HCT116 (cell line): Measurements from ENCODE around the gene P2RX6. TPM values are rescaled to one million over a fixed set of nuclear protein-coding genes. Genes with fewer than 3 reads are reported as not detected.

ENCODE experiments used
- ATAC-seq: fragments of 200-7000 bp; cut with Tn5 transposase; 2 replicates; pipeline ENCODE4 v1.9.1; 2020; ENCODE audit warnings: mild to moderate bottlenecking, moderate library complexity
- BruUV-seq: library from RNA; stranded (reverse); fragments of 400-500 nt; replicated peaks from 2 replicates; lab custom pipeline; 2021; lab: Mats Ljungman, UMichigan
- CTCF ChIA-PET: fragments of 300-600 bp; sonication (Branson Sonifier 250); formaldehyde crosslinking; loops from one replicate; lab custom pipeline; 2021; ENCODE audit warnings: antibody characterized with exemption; lab: Charles Lee
- POLR2A ChIA-PET: fragments of 300-600, 350-600 bp; sonication (Branson Sonifier 250); formaldehyde crosslinking; loops from one replicate; lab custom pipeline; 2021; ENCODE audit warnings: antibody characterized with exemption; lab: Charles Lee
- RAD21 ChIA-PET, 2 experiments: fragments of 300-600 bp; sonication (Branson Sonifier 250); formaldehyde crosslinking; loops; one replicate each; lab custom pipeline; 2023; ENCODE audit warnings: low total read pairs in 2 of 2; ENCODE audit not compliant: uncharacterized antibody in 2 of 2, unreplicated experiment in 2 of 2, low non-redundant PET in 1 of 2; lab: Charles Lee
- DNase-seq: peaks from one replicate; pipeline ENCODE4 v3.0.0-alpha.2; 2010; ENCODE audit warnings: low read depth, low spot score
- H2AFZ ChIP-seq: fragments of 200-600 bp; shearing (Covaris generic), sonication (generic); 2 replicates; pipeline ENCODE4 v1.6.1; 2017; ENCODE audit warnings: low read depth, mixed run types, mixed read lengths, antibody characterized with exemption, low read length; ENCODE audit not compliant: poor library complexity, severe bottlenecking
- H3K27ac ChIP-seq: 2 replicates; pipeline ENCODE4 v1.5.1; 2012; ENCODE audit warnings: low read depth, low read length
- H3K27me3 ChIP-seq: fragments of 200-600 bp; sonication (generic); 2 replicates; pipeline ENCODE4 v1.6.1; 2016; ENCODE audit warnings: mixed run types, low read length, mixed read lengths; ENCODE audit not compliant: insufficient read depth
- H3K36me3 ChIP-seq, 2 experiments: fragments of 200-500 bp in 1 of 2; fragments of 200-600 bp in 1 of 2; sonication (Bioruptor generic) in 1 of 2; sonication (generic) in 1 of 2; 2 replicates each; pipeline versions ENCODE4 v1.5.1 to v1.6.1; 2014 to 2016; ENCODE audit warnings: low read length in 2 of 2, inconsistent platforms in 1 of 2, mixed read lengths in 1 of 2, mixed run types in 1 of 2; ENCODE audit not compliant: insufficient read depth in 2 of 2, control insufficient read depth in 1 of 2
- H3K4me1 ChIP-seq, 2 experiments: fragments of 200-600 bp in 1 of 2; sonication (generic) in 1 of 2; 2 replicates each; pipeline versions ENCODE4 v1.5.1 to v1.6.1; 2012 to 2017; ENCODE audit warnings: low read length in 2 of 2, inconsistent platforms in 1 of 2, mild to moderate bottlenecking in 1 of 2, mixed read lengths in 1 of 2, mixed run types in 1 of 2, moderate library complexity in 1 of 2; ENCODE audit not compliant: insufficient read depth in 2 of 2, control insufficient read depth in 1 of 2
- H3K4me2 ChIP-seq: fragments of 200-600 bp; sonication (generic); 2 replicates; pipeline ENCODE4 v1.6.1; 2017; ENCODE audit warnings: mixed run types, low read length, mixed read lengths
- H3K4me3 ChIP-seq, 2 experiments: fragments of 200-600 bp in 1 of 2; sonication (generic) in 1 of 2; replicated peaks in 1 of 2; 2 replicates each; pipeline ENCODE4 v1.5.1; 2011 to 2016; ENCODE audit warnings: low read length in 2 of 2, control low read depth in 1 of 2, low read depth in 1 of 2, mild to moderate bottlenecking in 1 of 2, mixed read lengths in 1 of 2, mixed run types in 1 of 2
- H3K79me2 ChIP-seq: fragments of 200-600 bp; sonication (generic); 2 replicates; pipeline ENCODE4 v1.6.1; 2017; ENCODE audit warnings: mild to moderate bottlenecking, mixed run types, low read length, moderate library complexity, mixed read lengths; ENCODE audit not compliant: insufficient read depth
- H3K9ac ChIP-seq: fragments of 200-600 bp; sonication (generic); 2 replicates; pipeline ENCODE4 v1.6.1; 2016; ENCODE audit warnings: low read length, mixed read lengths
- H3K9me2 ChIP-seq: fragments of 200-600 bp; sonication (generic), shearing (Covaris generic); 2 replicates; pipeline ENCODE4 v1.6.1; 2017; ENCODE audit warnings: mixed run types, mild to moderate bottlenecking, moderate library complexity; ENCODE audit not compliant: insufficient read depth
- H3K9me3 ChIP-seq, 2 experiments: fragments of 200-500 bp in 1 of 2; fragments of 200-600 bp in 1 of 2; sonication (Bioruptor generic) in 1 of 2; sonication (generic) in 1 of 2; 2 replicates each; pipeline ENCODE4 v1.6.1; 2014 to 2017; ENCODE audit warnings: low read length in 2 of 2, mixed read lengths in 2 of 2, inconsistent platforms in 1 of 2, low read depth in 1 of 2, mild to moderate bottlenecking in 1 of 2, mixed run types in 1 of 2, moderate library complexity in 1 of 2; ENCODE audit not compliant: control insufficient read depth in 1 of 2, insufficient read depth in 1 of 2
- H4K20me1 ChIP-seq: fragments of 200-600 bp; sonication (generic), shearing (Covaris generic); 2 replicates; pipeline ENCODE4 v1.6.1; 2017; ENCODE audit warnings: mixed run types, mild to moderate bottlenecking, moderate library complexity; ENCODE audit not compliant: insufficient read depth
- CEBPB ChIP-seq: IDR thresholded peaks from 2 replicates; pipeline ENCODE4 v1.6.1; 2012; ENCODE audit warnings: low read depth
- CTCF ChIP-seq, 3 experiments: fragments of 200-600 bp in 1 of 3; sonication (generic) in 1 of 3; IDR thresholded peaks in 2 of 3; conservative IDR thresholded peaks in 1 of 3; 2 replicates each; pipeline ENCODE4 v1.5.1; 2012 to 2017; ENCODE audit warnings: low read depth in 2 of 3, low read length in 2 of 3, antibody characterized with exemption in 1 of 3, borderline replicate concordance in 1 of 3, control low read depth in 1 of 3, mild to moderate bottlenecking in 1 of 3, mixed read lengths in 1 of 3, mixed run types in 1 of 3, moderate library complexity in 1 of 3; ENCODE audit not compliant: insufficient read depth in 1 of 3
- EGR1 ChIP-seq: IDR thresholded peaks from 2 replicates; pipeline ENCODE4 v1.6.1; 2012; ENCODE audit warnings: low read depth
- ELF1 ChIP-seq: IDR thresholded peaks from 2 replicates; pipeline ENCODE4 v1.6.1; 2012; ENCODE audit warnings: low read depth, borderline replicate concordance
- EZH2phosphoT487 ChIP-seq: fragments of 200-600 bp; IDR thresholded peaks from 2 replicates; pipeline ENCODE4 v1.6.1; 2018; ENCODE audit warnings: antibody characterized with exemption, borderline replicate concordance
- POLR2AphosphoS5 ChIP-seq: IDR thresholded peaks from 2 replicates; pipeline ENCODE4 v1.6.1; 2011; ENCODE audit warnings: mild to moderate bottlenecking, low read depth, low read length, moderate library complexity
- SIN3A ChIP-seq: IDR thresholded peaks from 2 replicates; pipeline ENCODE4 v1.6.1; 2012; ENCODE audit warnings: low read depth
- YY1 ChIP-seq: IDR thresholded peaks from 2 replicates; pipeline ENCODE4 v1.6.1; 2011; ENCODE audit warnings: low read length, low read depth, moderate library complexity, mild to moderate bottlenecking; ENCODE audit not compliant: insufficient replicate concordance; ENCODE audit errors: extremely low read depth
- ZBTB33 ChIP-seq: IDR thresholded peaks from 2 replicates; pipeline ENCODE4 v1.6.1; 2011; ENCODE audit warnings: mild to moderate bottlenecking, low read length, moderate library complexity; ENCODE audit not compliant: insufficient replicate concordance; ENCODE audit errors: extremely low read depth
- intact Hi-C: fragments of 100-400 bp; cut with micrococcal nuclease; formaldehyde crosslinking; loops from 2 replicates; pipeline ENCODE4 v1.10.0; 2022
- total RNA-seq: library from RNA; stranded (reverse); gene quantifications from one replicate; pipeline ENCODE4 v1.2.1, GENCODE V29; 2021; ENCODE audit not compliant: unreplicated experiment

Gene P2RX6
- total RNA-seq, 1 experiment from 2014 or later: 0.20 TPM

- POLR2A ChIA-PET: interaction anchor here (1.6 kb wide), 1 partner anchor 21 kb away, joined by 5 read pairs; no protein-coding TSS in a partner anchor
- CTCF ChIA-PET: interaction anchor here (1.4 to 1.5 kb wide), 2 partner anchors 10 to 23 kb away, joined by 4 to 5 read pairs; no protein-coding TSS in a partner anchor
Measured at GRCh38 chr22:20980938-20981722, 33.8 kb upstream of the P2RX6 start.

More at GRCh38 chr22:20980938-20981722, 33.8 kb upstream of the P2RX6 start:
- intact Hi-C loops: loop anchor here (5.0 kb wide), 1 partner anchor 179 kb away; no protein-coding TSS in a partner anchor
- RAD21 ChIA-PET: no interaction called here
- Histone ChIP-seq H3K4me2 (peak overlapping the region; percentile 99), H2AFZ (no peak overlapping the region), H3K27ac (peak overlapping the region; percentile 80), H3K79me2 (peaks cover 24% of the 10 kb centered on the region), H3K9me2 (no peaks in the 10 kb centered on the region), H3K36me3 (peaks cover 2 to 9% of the 10 kb centered on the region in 2 experiments; a peak in 1 of 4 replicates), H3K4me1 (peaks cover 6 to 18% of the 10 kb centered on the region in 2 experiments; a peak in 2 of 4 replicates), H4K20me1 (no peaks in the 10 kb centered on the region), H3K9ac (peak overlapping the region; percentile 93), H3K9me3 (peaks cover 4 to 10% of the 10 kb centered on the region in 2 experiments; a peak in 1 of 4 replicates), H3K4me3 (peak overlapping the region; percentile 77 to 89), H3K27me3 (no peaks in the 10 kb centered on the region)
- no peak for TF ChIP-seq EGR1
- no peak for TF ChIP-seq EZH2phosphoT487
- no peak for TF ChIP-seq CEBPB
- no peak for TF ChIP-seq ELF1
- TF ChIP-seq ZBTB33: no peak
- no peak for TF ChIP-seq YY1
- TF ChIP-seq SIN3A: no peak
- no peak for TF ChIP-seq CTCF (IDR thresholded peaks at IDR 0.05 in 2 of 3, conservative IDR thresholded peaks at IDR 0.05 in 1 of 3; ENCODE audit: borderline replicate concordance in 1 of 3, insufficient read depth in 1 of 3, low read depth in 2 of 3, low read length in 2 of 3)
- no peak for TF ChIP-seq POLR2AphosphoS5
- DNase-seq (no peak), ATAC-seq (no peak)
- TSS peak; percentile 85 for BruUV-seq
